Measurements from ENCODE around the gene GTF3C5.

DNA sequence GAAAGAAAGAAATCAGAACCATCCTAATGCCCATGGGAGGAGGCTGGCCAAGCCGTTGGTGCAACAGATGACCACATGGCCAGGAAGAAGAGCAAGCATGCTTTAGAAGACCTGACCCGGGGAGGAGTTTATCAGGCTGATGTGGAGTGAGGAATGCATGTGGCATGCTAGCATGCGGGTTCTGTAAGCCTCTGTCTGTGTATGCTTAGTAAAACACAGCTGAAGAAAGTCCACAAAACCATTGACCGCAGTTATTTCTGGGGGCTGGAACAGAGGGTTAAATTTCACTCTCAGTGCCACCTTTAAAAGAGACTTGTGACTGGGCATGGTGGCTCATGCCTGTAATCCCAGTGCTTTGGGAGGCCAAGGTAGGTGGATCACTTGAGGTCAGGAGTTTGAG is 33.2 kb upstream of the GTF3C5 start:
- no peak for TF ChIP-seq NR1H2 (CRISPR knock-in tag; IDR thresholded peaks at IDR 0.05)
- TF ChIP-seq CREB1 (CRISPR knock-in tag; IDR thresholded peaks at IDR 0.05): no peak
- TF ChIP-seq CTCF (IDR thresholded peaks at IDR 0.05): no peak
- no peak for TF ChIP-seq NR2C2 (CRISPR knock-in tag; IDR thresholded peaks at IDR 0.05)
- no peak for TF ChIP-seq SMAD3 (CRISPR knock-in tag; IDR thresholded peaks at IDR 0.05; ENCODE audit: borderline replicate concordance)
- no peak for TF ChIP-seq HMGXB4 (CRISPR knock-in tag; IDR thresholded peaks at IDR 0.05)
- no peak for TF ChIP-seq FOXJ3 (CRISPR knock-in tag; IDR thresholded peaks at IDR 0.05; ENCODE audit: borderline replicate concordance)
- TF ChIP-seq JUN (CRISPR knock-in tag; IDR thresholded peaks at IDR 0.05): no peak

All from WTC11 (cell line).